ENCODE measurements around the gene GNA14.
"Not testable (repeated sequence)": the region's sequence is repeated elsewhere in the genome, so short reads cannot be mapped to it uniquely, and the experiment has no call there.

The GNA14 gene

DNA sequence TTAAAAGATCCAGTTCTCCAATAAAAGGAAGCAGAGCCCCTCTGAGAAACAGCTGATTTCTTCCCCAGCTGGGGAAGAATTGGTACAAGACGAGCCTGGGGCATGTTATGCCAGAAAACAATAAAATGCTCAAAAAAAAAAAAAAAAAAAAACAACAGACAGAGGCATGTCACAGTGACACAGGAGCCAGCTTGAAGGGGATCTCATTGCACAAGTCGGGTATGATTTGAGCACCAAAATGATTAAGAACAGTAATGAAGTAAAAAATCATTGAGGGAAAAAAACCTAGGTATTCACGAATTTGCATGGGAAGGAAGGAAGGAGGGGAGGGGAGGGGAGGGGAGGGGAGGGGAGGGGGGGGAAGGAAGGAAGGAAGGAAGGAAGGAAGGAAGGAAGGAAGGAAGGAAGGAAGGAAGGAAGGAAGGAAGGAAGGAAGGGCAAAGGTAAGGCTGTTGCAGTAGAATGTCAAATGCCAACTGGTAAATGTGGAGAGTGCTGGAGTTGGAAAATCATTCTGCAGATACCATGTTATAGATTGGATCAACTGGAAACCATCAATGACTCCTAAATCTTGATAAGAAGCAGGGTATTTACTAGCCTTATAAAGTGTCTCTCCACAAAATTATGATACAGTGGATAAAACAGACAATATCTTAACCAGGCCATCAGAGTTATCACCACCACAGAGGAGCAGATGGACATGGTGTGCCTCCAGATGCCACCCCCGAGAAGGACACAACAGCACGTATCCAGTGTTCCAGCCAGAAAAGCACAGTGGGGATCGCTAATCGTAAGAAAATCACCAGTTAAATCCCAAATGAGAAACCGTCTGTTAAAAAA is 7.2 kb downstream of the GNA14 start:
- DNase-seq = no peak

DNA sequence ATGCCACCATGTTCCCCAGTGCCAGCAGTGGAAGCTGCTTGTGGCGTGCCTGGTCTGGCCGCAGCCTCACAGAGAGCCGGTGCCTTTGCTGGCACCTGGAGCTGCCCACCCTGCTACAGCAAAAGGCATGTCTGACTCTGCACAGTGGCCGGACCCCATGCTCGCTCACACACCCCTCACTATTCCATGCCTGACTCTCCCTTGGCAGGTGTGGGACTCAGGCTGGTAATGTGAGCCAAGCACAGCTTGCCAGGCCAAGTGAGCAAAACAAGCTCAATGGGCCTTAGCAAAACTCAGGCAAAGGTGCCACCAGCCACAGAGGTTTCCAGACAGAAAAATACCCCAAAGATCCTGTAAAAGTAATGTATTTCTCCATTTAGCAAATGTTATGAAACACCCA is 15.5 kb downstream of the GNA14 start:
- no peak for DNase-seq

GRCh38 chr9:77628864-77629263 is 19.3 kb downstream of the GNA14 start:
- not testable (repeated sequence) for DNase-seq

DNA sequence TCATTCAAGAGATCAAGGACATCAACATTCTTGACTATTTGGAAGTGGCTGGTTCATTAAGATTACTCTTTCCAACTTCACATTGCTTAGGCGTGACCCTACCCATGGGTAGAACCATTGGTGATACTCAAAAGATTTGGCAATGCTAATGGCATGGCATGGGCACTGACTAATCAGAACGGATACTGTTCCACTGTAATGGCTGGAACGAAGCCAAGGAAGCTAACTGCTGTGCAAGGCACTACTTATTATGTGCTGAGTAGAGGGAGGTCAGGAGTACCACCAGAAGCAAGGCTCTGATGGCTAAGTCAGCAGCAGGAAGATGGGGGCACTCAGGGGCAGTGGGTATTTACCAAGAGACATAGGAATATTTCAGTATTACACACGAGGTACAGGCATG is 31.9 kb downstream of the GNA14 start:
- no peak for DNase-seq

- DNase-seq = no peak
Measured at GRCh38 chr9:77614645-77615044, 33.5 kb downstream of the GNA14 start.

GRCh38 chr9:77606526-77606925 is 41.6 kb downstream of the GNA14 start:
- no peak for DNase-seq

DNA sequence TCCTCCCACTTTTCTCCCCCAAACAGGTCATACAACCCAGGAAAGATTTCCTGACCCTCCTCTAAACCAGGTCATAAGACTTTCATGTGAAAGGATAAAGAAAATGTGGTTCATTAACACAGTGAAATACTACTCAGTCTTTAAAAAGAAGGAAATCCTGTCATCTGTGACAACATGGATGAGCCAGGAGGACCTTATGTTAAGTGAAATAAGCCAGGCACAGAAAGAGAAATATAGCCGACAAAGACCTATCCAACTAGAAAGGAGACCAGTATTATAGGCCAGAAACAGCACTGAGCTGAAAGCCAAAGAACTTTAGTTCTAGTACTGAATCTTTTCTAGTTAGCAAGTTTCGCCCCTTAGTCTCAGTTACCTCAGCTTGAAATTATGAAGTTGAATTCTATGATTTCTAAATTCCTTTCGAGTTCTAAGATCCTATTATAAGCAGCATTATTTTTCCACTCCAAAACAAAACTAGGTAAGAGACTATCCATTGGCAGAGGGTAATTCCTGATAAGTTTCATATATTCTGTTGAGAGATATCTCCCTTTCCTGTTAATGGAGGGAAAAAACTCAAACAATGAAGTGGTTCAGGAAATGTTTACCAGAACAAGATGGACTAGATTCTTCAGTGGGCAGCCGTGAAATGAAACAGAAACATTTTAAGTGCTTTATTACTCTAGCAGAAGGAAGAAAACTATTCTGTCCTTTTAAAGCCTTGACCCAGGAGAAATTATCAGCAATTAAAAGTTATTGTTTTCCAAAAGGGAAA is 42.5 kb downstream of the GNA14 start:
- no peak for DNase-seq

- no peak for DNase-seq
Measured at GRCh38 chr9:77604316-77604715, 43.8 kb downstream of the GNA14 start.

DNA sequence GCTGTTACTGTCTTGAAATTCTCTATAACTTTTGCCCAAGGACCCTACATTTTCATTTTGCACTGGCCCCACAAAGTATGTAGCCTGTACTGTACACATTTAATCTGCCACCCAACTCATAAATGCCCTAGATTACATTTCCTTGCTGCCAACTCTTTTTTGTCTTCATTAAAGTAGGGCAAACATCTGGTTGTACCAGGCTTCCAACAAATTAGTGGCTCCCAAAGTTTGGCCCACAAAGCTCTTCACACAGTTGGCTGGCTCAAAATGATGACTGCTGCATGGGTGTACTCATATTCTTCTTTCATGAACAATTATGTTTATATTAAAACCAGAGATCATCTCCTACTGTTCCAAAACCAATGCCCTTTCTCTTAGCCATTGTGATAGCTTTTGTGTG is 45.3 kb downstream of the GNA14 start:
- no peak for DNase-seq

GRCh38 chr9:77601476-77602099 is 46.5 kb downstream of the GNA14 start:
- no peak for DNase-seq

DNA sequence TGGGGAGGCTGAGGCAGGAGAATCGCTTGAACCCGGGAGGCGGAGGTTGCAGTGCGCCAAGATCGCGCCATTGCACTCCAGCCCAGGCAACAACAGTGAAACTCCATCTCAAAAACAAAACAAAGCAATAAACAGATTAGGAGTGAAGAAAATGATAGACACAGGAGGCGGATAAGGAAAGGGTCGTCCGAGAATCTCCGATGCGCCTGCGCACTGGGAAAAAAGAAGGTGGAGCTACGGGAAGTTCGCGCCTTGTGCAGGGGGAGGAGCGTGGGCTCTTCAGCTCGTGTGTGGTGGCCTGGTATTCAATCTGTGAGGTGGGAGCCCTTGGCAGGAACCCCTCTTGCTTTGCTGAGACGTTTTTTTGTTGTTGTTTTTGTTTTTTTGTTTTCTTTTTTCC is 47.3 kb downstream of the GNA14 start:
- no peak for DNase-seq

DNA sequence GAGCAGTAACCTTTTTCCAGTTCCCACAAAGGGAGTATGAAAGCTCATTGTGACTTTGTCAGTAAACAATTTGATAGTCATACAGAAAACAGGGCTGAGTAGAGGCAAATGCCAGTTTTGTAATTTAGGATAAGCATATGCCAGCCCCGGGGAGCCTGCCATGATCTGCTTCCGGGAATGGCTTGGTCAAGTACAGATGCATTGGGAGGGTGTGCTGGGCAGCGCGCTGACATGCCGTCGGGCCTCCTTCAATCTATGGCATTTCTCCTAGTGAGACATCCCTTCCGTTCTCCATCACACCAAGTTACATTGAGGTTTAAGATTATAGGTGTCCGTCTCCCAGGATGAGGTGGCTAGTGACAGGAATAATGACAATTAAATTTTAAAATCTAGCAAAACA is 48.6 kb downstream of the GNA14 start:
- DNase-seq = no peak

DNA sequence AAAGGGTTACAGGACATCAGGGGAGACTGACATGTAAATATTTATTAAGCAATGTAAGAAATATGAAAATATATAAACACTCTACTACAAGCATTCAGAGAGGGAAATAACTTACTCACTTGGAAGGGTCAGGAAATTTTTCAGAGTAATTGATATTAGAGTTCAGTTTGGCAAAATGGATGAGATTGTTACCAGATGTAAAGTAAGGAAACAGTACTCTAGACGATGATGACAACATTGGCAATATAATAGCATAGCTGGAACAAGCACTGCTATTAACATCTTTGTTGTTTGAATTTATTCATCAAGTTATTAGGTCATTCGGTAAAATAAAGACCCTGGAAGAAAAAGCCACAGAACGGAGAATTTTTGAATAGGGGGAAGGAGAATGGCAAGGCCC is 49.1 kb downstream of the GNA14 start:
- no peak for DNase-seq

- no peak for DNase-seq
Measured at GRCh38 chr9:77598524-77598923, 49.6 kb downstream of the GNA14 start.

GRCh38 chr9:77597057-77597456 is 51.1 kb downstream of the GNA14 start:
- no peak for DNase-seq

GRCh38 chr9:77595426-77596095 is 52.6 kb downstream of the GNA14 start:
- DNase-seq = no peak

DNA sequence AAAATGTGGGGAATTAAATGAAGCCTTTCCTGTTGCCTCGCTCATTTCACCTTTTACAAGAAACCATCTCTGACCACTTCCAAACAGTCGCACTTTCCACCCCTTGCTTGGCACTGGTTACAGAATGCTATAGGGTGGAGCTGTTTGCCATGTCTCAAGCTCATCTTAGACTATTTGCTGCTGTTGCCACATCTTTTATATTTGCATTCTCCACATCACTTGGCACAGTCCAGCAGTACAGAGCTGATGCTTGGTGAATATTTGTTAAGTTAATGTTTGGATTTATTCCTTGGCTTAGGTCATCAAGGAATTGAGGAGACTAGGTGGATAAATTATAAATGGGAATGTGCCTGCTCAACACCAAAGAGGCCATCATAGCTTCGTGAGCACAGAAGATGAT is 53.2 kb downstream of the GNA14 start:
- no peak for DNase-seq

- no peak for DNase-seq
Measured at GRCh38 chr9:77593528-77593927, 54.6 kb downstream of the GNA14 start.

GRCh38 chr9:77592476-77592875 is 55.6 kb downstream of the GNA14 start:
- DNase-seq = no peak

DNA sequence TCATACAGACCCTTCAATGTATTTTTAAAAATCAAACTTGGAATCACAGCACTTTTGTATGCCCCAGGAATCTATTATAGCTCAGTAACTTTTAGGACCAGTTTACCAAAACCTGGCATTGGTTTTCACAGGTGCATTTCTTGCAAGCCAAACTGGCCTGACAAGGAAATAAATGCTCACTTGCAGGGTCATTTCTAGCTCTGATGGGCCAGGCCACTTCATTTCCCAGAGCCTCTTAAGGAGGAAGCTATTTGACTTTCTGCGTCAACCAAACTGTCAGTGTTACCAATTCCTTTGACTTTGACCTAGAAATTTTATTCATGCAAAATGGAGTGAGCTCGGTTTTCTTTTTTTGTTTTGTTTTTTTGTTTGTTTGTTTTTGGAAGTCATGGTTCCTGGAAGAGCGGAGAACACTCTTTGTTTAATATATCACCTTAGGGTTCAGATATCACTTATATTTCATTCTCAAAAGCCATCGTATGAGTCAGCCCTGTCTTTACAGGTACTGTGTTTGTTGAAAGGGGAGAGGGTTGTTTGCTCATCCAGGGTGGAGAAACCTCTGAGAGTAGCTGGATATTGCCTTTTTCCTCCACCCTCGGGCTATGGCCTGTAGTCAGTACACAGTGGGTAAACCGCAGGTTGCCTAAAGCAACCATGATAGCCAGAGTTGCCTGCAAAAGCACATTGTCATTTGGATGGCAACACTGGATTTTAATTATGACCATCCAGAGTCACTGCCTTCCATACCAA is 58.9 kb downstream of the GNA14 start:
- DNase-seq = no peak

DNA sequence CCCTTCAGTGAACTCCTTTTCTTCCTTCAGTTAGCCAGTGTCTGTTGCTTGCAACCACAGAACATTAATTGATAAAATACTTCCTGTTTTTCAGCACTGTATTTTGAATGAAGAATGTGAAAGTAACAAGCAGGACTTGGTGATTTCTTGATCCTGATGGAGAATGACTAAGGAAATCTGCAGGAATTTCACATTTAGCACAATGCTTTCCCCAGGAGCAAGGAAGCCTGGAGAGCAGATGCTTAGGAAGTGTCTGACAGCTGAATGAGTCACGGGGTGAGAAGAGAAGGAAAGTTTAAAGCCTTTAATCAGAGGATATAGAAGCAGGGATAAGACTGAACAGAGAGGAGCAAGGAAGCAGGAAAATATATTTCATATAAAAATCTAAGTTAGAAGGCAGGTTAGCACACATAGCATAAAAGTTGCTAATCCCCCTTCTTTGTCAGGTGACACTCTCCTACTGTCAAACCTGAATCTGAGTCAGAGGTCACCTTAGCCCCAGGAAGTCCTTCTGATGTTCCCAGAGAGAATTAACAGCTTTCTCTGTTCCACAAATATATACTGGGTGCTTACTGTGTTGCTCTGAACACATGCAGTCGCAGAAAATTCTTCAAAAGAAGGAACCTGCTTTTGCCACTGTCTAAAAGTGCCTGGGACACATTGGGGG is 59.7 kb downstream of the GNA14 start:
- DNase-seq = no peak

DNA sequence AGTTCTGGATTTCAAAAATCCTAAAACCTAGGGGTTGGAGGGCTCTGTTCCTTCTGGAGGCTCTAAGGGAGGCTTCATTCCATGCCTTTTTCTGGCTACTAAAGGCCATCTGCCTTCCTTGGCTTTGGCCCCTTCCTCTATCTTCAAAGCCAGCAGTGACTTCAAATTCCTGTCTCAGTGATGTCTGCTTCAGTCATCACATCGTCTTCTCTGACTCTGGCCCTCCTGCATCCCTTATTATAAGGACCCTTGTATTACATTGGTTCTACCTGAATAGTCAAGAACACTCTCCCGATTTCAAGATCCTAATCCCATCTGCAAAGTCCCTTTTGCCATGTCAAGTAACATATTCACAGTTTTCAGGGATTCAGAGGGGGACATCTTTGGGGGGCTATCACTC is 60.3 kb downstream of the GNA14 start:
- DNase-seq = no peak

All from activated CD4-positive, alpha-beta T cell treated with anti-CD3 and anti-CD28 coated beads, Interleukin-2, amount 50 U/mL, for 4 hours (primary cell).